D721Med (cell line): ENCODE data around the gene LRRC27.

Experiments used
- DNase-seq: peaks from one replicate; pipeline ENCODE4 v3.0.0; 2011; ENCODE audit warnings: low spot score; ENCODE audit not compliant: insufficient read length
- FAIRE-seq: peaks from 2 replicates; lab custom pipeline; 2011; peaks lifted over from hg19 to GRCh38; lab: Jason Lieb, UNC
- TF ChIP-seq, protein P1 (sequence below): IDR thresholded peaks from 2 replicates; pipeline ENCODE4 v1.5.1; 2012; ENCODE audit warnings: mild to moderate bottlenecking, control low read depth; ENCODE audit not compliant: insufficient read depth; ENCODE audit errors: missing control alignments

Gene LRRC27

DNA sequence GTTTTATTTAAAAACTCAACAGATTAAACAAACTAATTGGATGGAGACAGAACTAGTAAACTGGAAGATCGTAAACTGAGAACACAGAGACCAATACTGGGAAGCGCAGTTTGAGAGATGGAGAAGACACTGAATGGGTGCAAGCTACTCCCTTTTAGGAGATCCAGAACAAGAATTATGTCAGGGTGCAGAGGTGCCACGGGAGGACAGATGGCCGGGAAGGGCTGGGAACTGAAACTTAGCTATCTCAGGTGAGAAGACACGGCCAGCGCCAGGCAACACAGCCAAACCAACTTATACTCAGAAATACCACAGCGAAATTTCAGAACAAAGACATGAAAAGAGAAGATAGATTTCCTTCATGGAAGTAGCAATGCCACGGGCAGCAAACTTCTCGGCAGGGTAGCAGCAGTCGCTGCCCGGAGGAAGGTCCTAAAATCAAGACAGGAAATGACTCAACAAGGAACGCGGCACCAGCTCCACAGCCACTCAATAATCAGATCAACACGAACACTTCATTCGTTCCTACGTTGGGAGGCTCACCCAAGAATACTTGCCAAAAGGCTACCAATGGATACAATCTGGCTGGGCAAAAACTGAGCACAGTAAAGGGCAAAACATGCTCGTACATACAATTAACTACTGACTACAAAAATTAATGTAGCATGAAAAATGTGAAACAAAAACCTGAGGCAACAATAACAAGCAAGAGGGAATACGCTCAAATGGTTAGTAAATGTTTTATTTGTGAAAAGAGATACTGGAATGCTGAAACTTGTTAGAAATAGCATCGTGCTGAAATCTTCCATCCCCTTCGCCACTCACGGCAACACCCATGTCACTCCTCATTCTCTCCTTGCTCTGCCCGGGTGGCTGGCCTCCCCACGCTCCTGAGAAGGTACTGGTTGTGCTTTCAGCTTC lies 2.2 kb upstream of the LRRC27 start:
- TF ChIP-seq, protein P1, sequence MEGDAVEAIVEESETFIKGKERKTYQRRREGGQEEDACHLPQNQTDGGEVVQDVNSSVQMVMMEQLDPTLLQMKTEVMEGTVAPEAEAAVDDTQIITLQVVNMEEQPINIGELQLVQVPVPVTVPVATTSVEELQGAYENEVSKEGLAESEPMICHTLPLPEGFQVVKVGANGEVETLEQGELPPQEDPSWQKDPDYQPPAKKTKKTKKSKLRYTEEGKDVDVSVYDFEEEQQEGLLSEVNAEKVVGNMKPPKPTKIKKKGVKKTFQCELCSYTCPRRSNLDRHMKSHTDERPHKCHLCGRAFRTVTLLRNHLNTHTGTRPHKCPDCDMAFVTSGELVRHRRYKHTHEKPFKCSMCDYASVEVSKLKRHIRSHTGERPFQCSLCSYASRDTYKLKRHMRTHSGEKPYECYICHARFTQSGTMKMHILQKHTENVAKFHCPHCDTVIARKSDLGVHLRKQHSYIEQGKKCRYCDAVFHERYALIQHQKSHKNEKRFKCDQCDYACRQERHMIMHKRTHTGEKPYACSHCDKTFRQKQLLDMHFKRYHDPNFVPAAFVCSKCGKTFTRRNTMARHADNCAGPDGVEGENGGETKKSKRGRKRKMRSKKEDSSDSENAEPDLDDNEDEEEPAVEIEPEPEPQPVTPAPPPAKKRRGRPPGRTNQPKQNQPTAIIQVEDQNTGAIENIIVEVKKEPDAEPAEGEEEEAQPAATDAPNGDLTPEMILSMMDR = no peak
- FAIRE-seq (no peak), DNase-seq (no peak)

DNA sequence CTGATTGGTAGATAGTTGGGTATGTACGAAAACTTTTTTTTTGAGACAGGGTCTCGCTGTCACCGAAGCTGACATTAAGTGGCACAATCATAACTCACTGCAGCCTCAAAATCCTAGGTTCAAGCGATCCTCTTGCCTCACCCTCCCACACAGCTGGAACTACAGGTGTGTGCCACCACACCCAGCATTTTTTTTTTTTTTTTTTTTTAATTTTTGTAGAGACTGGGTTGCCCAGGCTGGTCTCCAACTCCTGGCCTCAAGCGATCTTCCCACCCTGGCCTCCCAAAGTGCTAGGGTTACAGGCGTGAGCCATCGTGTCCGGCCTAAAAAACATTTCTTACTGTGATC lies 1.5 kb upstream of the LRRC27 start:
- DNase-seq = no peak
- FAIRE-seq = no peak
- TF ChIP-seq, protein P1 = no peak

DNA sequence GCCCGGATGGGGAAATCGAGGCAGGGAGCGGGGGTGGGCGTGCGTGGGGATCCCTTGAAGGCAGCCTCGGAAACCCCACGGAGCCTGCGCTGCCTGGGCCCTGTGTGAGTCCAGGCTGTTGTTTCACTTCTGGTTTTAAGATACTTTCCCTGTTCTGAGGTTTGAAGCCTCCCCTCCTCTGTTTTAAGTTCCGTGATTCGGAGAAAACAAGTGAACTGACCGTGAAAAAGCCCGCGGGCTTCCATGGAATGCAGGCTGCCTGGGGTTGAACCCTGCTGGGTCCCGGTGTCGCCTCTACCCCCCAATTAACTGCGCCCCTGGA lies 401 bp downstream of the LRRC27 start:
- DNase-seq (no peak), FAIRE-seq (no peak)
- TF ChIP-seq, protein P1 = no peak

DNA sequence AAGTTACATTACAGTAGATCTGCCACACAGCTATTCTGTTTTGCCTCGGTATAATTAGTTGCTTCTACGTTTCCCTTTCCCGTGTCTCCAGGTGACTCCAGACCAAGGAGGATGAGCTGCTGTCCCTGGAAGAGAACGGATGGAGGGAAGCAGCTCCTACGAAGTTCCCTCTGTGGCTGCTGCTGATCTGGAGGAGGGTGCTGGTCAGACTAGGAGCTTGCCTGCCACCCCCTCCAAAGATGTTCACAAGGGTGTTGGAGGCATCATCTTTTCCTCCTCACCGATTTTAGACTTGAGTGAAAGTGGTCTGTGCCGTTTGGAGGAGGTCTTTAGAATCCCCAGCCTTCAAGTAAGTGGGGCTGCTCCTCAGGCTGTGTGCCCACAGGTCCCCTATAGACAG lies 1.4 kb downstream of the LRRC27 start:
- TF ChIP-seq, protein P1 = no peak
- DNase-seq (no peak), FAIRE-seq (no peak)

DNA sequence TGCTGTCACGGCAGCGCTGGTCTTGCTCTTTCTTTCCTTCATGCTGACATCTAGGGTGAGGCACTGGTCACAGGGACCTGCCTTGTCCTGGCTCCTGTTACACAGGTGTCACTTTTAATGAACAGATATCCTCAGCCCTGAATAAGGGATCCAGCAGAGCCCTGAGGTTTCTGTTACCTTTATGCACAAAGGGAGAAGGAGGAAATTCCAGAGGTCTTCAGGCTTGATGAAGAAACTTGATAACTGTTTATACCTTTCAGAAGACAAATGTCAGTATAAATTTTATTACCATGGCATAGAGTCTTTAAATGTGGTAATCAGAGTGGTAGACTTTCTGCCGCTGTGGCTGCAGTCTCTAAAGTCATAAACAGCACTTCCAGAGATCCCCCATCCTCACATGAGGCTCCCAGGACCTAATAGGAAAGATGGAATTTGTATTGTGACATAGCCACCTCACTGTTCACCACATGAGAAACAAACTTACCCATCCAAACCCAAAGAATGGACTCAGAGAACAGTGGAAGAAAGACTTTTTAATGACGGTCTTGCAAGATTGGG lies 2.7 kb downstream of the LRRC27 start:
- TF ChIP-seq, protein P1 = no peak
- no peak for DNase-seq
- no peak for FAIRE-seq

DNA sequence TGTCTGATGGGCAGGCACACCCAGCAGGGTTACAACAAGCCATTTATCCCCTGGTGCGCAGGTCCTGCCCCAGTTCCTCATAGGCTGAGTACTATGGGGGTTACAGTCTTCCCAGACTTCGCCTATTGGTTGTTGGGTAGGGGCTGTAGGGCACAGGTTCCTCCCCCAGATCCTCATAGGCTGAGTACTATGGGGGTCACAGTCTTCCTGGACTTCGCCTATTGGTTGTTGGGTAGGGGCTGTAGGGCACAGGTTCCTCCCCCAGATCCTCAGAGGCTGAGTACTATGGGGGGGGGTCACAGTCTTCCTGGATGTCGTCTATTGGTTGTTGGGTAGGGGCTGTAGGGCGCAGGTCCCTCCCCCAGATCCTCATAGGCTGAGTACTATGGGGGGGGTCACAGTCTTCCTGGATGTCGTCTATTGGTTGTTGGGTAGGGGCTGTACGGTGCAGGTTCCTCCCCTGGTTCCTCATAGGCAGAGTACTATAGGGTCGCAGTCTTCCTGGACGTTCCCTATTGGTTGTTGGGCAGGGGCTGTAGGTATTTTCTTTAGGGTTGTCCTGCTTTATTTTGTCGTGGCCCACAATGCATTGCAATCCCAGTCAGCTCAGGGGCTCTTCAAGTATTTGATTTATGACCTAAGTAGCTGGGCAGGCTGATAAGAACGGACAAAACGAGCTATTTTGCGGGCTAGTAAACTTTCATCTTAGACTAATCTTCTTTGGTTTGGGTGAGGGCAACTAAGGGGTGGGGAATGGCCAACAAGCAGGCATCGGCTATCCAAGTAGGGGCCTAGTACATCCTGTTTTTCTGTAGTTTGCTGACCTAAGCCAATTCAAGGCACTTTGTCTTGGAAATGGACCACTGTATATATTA lies 3.4 kb downstream of the LRRC27 start:
- no peak for DNase-seq
- no peak for FAIRE-seq
- TF ChIP-seq, protein P1 = no peak
